ENCODE results near the gene PICK1.

- TF ChIP-seq EZH2 (IDR thresholded peaks at IDR 0.05; ENCODE audit: low read length, missing control alignments) (no peak), CTCF (conservative IDR thresholded peaks at IDR 0.05 in 1 of 2, IDR thresholded peaks at IDR 0.05 in 1 of 2; ENCODE audit: low read depth in 1 of 2, low read length in 2 of 2) (no peak)
Measured at GRCh38 chr22:38009000-38009806, 48.0 kb upstream of the PICK1 start.

Measured in fibroblast of lung (primary cell).